PC-9 (cell line): ENCODE data around the gene HSPG2.

Experiments
- CTCF ChIP-seq: fragments of 200-600 bp; sonication (generic); conservative IDR thresholded peaks from 2 replicates; pipeline ENCODE4 v1.6.1; 2017; ENCODE audit warnings: mixed run types, antibody characterized with exemption, mild to moderate bottlenecking, moderate library complexity
- EZH2 ChIP-seq: fragments of 200-600 bp; sonication (generic); IDR thresholded peaks from 2 replicates; pipeline ENCODE4 v1.8.0; 2017; ENCODE audit warnings: antibody characterized with exemption, low read depth

DNA sequence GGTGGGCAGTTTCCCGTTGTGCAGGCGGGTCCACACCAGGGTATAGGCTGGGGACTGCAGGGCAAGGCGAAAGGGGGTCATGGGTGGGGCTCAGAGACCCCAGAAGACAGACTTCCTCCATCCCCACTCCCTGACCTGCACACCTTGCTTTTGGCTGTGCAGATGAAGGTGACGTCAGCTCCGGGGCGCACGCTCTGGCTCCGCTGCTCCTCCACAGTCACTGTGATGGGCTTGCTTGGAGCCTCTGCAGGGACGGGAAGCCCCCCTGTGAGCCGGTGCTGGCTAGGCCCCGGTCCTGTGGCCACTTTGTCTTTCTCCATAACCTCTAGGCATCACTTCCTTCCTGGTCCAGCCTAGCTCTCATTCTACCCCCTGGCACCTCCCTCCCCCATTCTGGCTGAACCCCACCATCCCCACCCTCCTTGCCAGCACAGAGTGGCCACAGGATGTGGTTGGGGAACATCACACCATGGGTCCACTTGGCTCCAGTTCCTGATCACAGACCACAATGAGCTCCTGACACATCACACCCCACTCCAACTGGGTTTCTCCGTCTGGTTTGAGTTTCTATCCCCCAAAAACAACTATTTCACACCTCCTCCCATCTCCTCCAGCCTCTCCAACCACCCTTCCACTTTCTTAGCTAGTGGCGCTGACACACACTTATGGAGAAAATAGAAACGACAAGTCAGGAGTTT is 79.8 kb downstream of the HSPG2 start:
- TF ChIP-seq CTCF (no peak), EZH2 (no peak)
